GM18858 (cell line): ENCODE measurements around the gene SPATA25.

Experiments
- ATAC-seq: cut with Tn5 transposase; IDR thresholded peaks from one replicate; pipeline ENCODE4 v1.9.1; 2021; ENCODE audit not compliant: unreplicated experiment

Gene SPATA25

GRCh38 chr20:45841407-45842129 is 45.9 kb downstream of the SPATA25 start:
- no peak for ATAC-seq

- no peak for ATAC-seq
These were observed 46.7 kb downstream of the SPATA25 start for GRCh38 chr20:45840700-45841198.

- no peak for ATAC-seq
These were observed 50.6 kb downstream of the SPATA25 start for GRCh38 chr20:45836841-45837240.
